Measurements from ENCODE around the gene CFAP251. TPM values are rescaled to one million over a fixed set of nuclear protein-coding genes. Genes with fewer than 3 reads are reported as not detected.

Gene CFAP251
- total and polyA plus RNA-seq, 2 donors (not counting 1 experiment from before 2014, with no cell fraction given): 2.7 to 7.9 TPM

DNA sequence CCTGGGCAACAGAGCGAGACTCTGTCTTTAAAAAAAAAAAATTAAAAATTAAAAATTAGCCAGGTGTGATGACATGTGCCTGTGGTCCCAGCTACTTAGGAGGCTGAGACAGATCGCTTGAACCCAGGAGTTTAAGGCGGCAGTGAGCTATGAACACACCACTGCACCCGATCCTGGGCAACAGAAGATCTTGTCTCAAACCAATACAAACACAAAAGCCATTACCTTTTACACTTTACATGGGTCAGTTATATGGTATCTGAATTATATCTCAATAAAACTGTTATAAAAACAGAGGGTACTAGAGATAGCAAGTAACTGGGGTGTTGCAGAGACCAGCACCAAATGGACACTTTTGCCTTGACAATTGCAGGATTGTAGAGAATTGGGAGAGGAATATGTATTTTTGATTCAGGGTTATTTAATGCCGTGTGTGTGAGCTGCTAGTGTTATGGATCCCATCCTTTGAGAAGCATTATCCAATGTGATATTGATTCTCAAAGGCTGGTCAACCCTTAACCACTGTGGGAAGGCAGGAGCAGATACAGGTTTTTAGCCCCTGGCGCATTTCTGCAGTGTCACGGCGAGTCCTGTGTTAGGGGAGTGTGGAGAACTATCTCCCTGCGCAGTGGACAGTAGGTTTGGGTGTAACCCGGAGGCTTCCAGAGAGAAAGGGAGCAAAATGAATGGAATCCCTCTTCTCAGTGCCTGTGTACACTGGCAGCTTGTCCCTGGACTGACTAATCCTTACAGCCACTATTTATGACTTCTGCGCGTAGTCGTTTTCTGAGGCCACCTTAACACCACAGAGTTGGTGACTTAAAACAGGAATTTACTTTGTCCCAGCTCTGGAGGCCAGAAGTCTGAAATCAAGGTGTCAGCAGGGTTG lies 25.5 kb upstream of the CFAP251 start:
- DNase-seq (ENCODE audit: low read depth in 2 of 2): no peak
- H3K27me3 ChIP-seq (ENCODE audit: control insufficient read depth, insufficient read depth, low read length): no peaks in the 10 kb centered on the region
- no peak overlapping the region for H3K27ac ChIP-seq (ENCODE audit: insufficient read depth, low read length)
- H3K9ac ChIP-seq (ENCODE audit: insufficient read depth, low read length): no peak overlapping the region
- H2AFZ ChIP-seq (ENCODE audit: low read length): no peak overlapping the region
- TF ChIP-seq, protein P1, sequence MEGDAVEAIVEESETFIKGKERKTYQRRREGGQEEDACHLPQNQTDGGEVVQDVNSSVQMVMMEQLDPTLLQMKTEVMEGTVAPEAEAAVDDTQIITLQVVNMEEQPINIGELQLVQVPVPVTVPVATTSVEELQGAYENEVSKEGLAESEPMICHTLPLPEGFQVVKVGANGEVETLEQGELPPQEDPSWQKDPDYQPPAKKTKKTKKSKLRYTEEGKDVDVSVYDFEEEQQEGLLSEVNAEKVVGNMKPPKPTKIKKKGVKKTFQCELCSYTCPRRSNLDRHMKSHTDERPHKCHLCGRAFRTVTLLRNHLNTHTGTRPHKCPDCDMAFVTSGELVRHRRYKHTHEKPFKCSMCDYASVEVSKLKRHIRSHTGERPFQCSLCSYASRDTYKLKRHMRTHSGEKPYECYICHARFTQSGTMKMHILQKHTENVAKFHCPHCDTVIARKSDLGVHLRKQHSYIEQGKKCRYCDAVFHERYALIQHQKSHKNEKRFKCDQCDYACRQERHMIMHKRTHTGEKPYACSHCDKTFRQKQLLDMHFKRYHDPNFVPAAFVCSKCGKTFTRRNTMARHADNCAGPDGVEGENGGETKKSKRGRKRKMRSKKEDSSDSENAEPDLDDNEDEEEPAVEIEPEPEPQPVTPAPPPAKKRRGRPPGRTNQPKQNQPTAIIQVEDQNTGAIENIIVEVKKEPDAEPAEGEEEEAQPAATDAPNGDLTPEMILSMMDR (conservative IDR thresholded peaks at IDR 0.05 in 1 of 2, IDR thresholded peaks at IDR 0.05 in 1 of 2; ENCODE audit: low read depth in 1 of 2, low read length in 2 of 2): no peak
- no peak for TF ChIP-seq EZH2 (IDR thresholded peaks at IDR 0.05; ENCODE audit: low read length, missing control alignments)
- no peaks in the 10 kb centered on the region for H4K20me1 ChIP-seq (ENCODE audit: control insufficient read depth, extremely low read depth, insufficient read depth, low read length)
- peaks cover 17% of the 10 kb centered on the region for H3K4me1 ChIP-seq (ENCODE audit: control insufficient read depth, extremely low read depth, insufficient read depth, low read length)
- no peak overlapping the region for H3K4me3 ChIP-seq (replicated peaks in 1 of 4; ENCODE audit: control extremely low read depth in 1 of 4, insufficient read depth in 1 of 4, low read depth in 3 of 4, low read length in 4 of 4)
- no peaks in the 10 kb centered on the region for H3K9me3 ChIP-seq (ENCODE audit: control insufficient read depth, insufficient read depth, low read depth, low read length)
- H3K79me2 ChIP-seq (ENCODE audit: control insufficient read depth, insufficient read depth, low read length): peaks cover 59% of the 10 kb centered on the region
- no peak overlapping the region for H3K4me2 ChIP-seq (ENCODE audit: extremely low read depth, insufficient read depth, low read length)
- H3K36me3 ChIP-seq (ENCODE audit: control insufficient read depth, insufficient read depth, low read length): peaks cover 9% of the 10 kb centered on the region

DNA sequence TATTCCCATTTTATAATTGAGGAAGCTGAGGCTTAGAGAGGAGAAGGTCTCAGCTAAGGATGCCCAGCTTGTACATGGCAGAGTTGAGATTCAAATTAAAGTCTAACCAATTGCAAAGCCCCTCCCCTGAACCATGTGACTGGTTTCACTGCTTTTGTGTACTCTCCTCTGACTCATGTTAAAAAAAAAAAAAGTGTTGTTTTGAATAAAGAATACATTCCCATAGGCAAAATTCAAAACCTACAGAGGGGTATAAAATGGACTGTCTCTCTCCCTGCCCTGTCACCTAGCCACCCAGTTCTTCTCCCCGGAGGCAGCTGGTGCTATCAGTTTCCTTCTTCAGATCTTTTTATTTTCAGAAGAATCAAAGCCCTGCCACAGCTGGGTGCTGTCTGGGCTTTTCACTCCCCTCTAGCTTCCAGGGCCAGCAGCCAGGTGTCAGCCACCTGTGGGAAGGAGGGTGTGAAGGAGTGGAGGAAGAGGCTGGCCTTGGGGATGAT lies 24.4 kb upstream of the CFAP251 start:
- TF ChIP-seq EZH2 (IDR thresholded peaks at IDR 0.05; ENCODE audit: low read length, missing control alignments): no peak
- TF ChIP-seq, protein P1 (conservative IDR thresholded peaks at IDR 0.05 in 1 of 2, IDR thresholded peaks at IDR 0.05 in 1 of 2; ENCODE audit: low read depth in 1 of 2, low read length in 2 of 2): no peak

DNA sequence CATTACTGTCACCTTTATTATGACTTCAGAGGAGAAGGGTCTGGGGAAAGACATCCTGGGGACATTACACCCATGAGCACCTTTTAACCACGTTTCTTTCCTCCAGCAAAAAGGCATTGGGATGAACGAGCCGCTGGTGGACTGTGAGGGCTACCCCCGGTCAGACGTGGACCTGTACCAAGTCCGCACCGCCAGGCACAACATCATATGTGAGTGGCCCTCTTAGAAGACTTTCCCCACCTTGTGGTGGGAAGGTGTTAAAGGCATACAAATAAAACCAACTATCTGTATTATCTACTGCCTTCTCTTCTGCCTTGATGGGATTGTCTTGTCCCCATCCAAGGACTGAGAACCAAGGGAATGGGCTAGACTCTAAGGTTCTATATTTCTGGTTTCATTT lies 23.8 kb upstream of the CFAP251 start:
- TF ChIP-seq, protein P1 (conservative IDR thresholded peaks at IDR 0.05 in 1 of 2, IDR thresholded peaks at IDR 0.05 in 1 of 2; ENCODE audit: low read depth in 1 of 2, low read length in 2 of 2): peak; percentile 9 to 27
- TF ChIP-seq EZH2 (IDR thresholded peaks at IDR 0.05; ENCODE audit: low read length, missing control alignments): no peak
- Histone ChIP-seq H2AFZ (ENCODE audit: low read length) (no peak overlapping the region), H3K4me3 (replicated peaks in 1 of 4; ENCODE audit: control extremely low read depth in 1 of 4, insufficient read depth in 1 of 4, low read depth in 3 of 4, low read length in 4 of 4) (peak overlapping the region in 1 of 4 experiments; percentile 21), H3K9ac (ENCODE audit: insufficient read depth, low read length) (no peak overlapping the region), H3K27ac (ENCODE audit: insufficient read depth, low read length) (peak overlapping the region; percentile 34), H3K27me3 (ENCODE audit: control insufficient read depth, insufficient read depth, low read length) (no peaks in the 10 kb centered on the region), H3K9me3 (ENCODE audit: control insufficient read depth, insufficient read depth, low read depth, low read length) (no peaks in the 10 kb centered on the region), H3K36me3 (ENCODE audit: control insufficient read depth, insufficient read depth, low read length) (peaks cover 15% of the 10 kb centered on the region), H3K4me2 (ENCODE audit: extremely low read depth, insufficient read depth, low read length) (no peak overlapping the region), H4K20me1 (ENCODE audit: control insufficient read depth, extremely low read depth, insufficient read depth, low read length) (no peaks in the 10 kb centered on the region), H3K4me1 (ENCODE audit: control insufficient read depth, extremely low read depth, insufficient read depth, low read length) (peaks cover 17% of the 10 kb centered on the region), H3K79me2 (ENCODE audit: control insufficient read depth, insufficient read depth, low read length) (peaks cover 55% of the 10 kb centered on the region)
- DNase-seq (ENCODE audit: low read depth in 2 of 2): peak; percentile 47 to 55

More for the DNA sequence above, 24.4 kb upstream of the CFAP251 start:
- H3K36me3 ChIP-seq (ENCODE audit: control insufficient read depth, insufficient read depth, low read length): peaks cover 10% of the 10 kb centered on the region
- peak overlapping the region; percentile 34 for H3K27ac ChIP-seq (ENCODE audit: insufficient read depth, low read length)
- H4K20me1 ChIP-seq (ENCODE audit: control insufficient read depth, extremely low read depth, insufficient read depth, low read length): no peaks in the 10 kb centered on the region
- H3K4me2 ChIP-seq (ENCODE audit: extremely low read depth, insufficient read depth, low read length): peak overlapping the region; percentile 40
- peak; percentile 67 to 78 for DNase-seq (ENCODE audit: low read depth in 2 of 2)
- H3K4me3 ChIP-seq (replicated peaks in 1 of 4; ENCODE audit: control extremely low read depth in 1 of 4, insufficient read depth in 1 of 4, low read depth in 3 of 4, low read length in 4 of 4): peak overlapping the region in 1 of 4 experiments; percentile 21
- no peak overlapping the region for H3K9ac ChIP-seq (ENCODE audit: insufficient read depth, low read length)
- H3K4me1 ChIP-seq (ENCODE audit: control insufficient read depth, extremely low read depth, insufficient read depth, low read length): peaks cover 17% of the 10 kb centered on the region
- H3K79me2 ChIP-seq (ENCODE audit: control insufficient read depth, insufficient read depth, low read length): peaks cover 59% of the 10 kb centered on the region
- no peaks in the 10 kb centered on the region for H3K9me3 ChIP-seq (ENCODE audit: control insufficient read depth, insufficient read depth, low read depth, low read length)
- no peak overlapping the region for H2AFZ ChIP-seq (ENCODE audit: low read length)
- no peaks in the 10 kb centered on the region for H3K27me3 ChIP-seq (ENCODE audit: control insufficient read depth, insufficient read depth, low read length)
